GM21619 (cell line): ENCODE data around the gene RTN3.
"Not testable (repeated sequence)": the region's sequence is repeated elsewhere in the genome, so short reads cannot be mapped to it uniquely, and the experiment has no call there.

Experiments
- ATAC-seq: cut with Tn5 transposase; IDR thresholded peaks from one replicate; pipeline ENCODE4 v1.9.1; 2021; ENCODE audit not compliant: unreplicated experiment

Gene RTN3

DNA sequence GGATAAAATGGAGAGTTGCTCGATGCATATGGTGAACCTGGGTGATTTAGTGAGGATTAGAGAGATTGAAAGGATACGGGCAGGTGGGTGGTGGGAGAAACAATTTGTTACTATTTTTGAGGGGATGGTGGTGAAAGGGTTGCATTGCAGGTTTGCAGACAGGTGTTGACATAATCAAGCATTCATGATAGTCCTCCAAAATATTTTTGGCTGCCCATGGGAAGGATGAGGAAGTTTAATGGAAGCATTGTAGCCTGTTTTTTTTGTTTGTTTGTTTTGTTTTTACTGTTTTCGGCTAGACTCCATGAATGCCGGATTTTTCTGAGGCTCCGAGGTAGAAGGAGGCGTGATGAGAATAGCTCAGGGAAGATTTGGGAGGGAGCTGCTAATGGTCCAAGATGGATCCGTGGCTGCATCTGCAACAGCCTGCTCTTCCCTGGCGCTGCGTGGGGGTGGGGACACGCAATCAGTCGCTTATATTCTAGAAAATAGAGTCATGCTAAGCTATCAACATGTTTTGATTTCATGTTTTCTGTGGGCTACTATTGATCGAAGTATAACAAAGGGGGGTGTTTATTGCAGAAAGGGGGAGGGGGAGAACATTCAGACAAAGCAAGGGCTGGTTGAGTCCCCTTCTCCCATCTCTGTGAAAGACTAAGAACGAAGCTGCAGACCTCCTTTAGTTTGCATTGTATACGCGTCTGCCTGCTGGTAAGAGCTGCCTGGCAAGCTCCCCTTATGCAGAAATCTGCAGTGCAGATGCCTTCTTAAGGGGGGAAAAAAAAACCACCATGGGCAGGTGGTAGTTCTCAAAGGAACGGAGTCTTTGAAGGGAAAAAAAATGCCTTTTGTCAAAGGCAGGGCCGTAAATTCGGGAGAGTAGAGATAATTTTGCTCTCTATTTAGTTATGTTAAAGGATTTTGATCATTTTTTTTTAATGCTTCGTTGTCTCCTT is 1.0 kb downstream of the RTN3 start:
- peak; percentile 2 for ATAC-seq

DNA sequence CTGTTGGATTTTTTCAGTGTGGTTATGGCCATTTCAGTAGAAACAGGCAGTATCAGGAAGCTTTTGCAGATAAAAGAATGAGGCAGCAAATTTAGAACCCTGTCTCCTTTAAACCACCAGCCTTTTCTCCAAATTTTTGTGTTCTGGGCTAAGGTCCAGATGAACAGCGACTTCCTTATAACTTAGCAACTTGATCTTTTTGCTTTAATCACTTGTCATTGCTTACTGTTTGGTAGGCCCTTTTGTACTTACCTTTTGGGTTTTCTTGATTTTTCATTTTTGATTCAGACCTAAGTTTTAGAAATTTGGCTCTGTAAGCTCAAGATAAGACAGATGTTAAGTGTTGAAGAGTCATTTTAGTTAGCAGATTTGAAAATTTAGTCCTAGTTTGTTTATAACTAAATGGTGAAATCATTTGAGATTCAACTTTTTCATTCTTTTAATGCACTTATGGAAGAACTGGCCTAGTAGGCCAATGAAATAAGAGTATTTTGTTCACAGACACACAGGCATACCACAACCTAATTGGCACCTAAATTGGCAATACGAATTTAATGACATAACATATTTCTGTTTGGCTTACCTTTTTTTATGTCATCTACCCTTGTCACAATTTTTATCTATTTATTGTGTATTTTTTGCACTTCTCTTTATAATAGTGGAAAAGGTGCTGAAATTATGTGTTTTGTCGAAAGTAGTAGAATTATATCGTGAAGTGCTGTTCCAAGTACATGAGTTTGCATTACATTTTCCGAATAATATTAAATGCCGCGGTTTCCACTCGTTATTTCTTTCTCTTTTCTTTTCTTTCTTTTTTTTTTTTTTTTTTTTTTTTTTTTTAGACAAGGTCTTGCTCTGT is 2.1 kb downstream of the RTN3 start:
- no peak for ATAC-seq

DNA sequence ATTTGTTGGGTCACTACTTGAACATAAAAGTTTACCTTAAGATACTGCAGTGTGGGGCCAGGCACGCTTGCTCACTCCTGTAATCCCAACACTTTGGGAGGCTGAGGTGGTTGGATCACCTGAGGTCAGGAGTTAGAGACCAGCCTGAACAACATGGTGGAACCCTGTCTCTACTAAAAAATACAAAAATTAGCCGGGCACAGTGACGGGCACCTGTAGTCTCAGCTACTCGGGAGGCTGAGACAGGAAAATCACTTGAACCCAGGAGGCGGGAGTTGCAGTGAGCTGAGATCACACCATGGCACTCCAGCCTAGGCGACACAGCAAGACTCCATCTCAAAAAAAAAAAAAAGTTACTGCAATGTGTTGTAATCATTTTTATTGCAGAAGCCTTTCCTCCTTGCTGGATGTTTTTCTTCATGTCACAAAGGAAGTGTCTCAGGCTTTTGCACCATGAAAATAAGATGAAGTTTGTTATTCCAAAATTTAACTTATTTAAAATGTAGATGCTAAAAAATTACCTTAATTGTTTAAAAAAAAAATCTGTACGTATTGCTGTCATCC is 3.9 kb downstream of the RTN3 start:
- ATAC-seq: not testable (repeated sequence)

GRCh38 chr11:63686926-63687325 is 5.6 kb downstream of the RTN3 start:
- ATAC-seq: no peak

GRCh38 chr11:63687845-63688244 is 6.5 kb downstream of the RTN3 start:
- ATAC-seq: no peak

DNA sequence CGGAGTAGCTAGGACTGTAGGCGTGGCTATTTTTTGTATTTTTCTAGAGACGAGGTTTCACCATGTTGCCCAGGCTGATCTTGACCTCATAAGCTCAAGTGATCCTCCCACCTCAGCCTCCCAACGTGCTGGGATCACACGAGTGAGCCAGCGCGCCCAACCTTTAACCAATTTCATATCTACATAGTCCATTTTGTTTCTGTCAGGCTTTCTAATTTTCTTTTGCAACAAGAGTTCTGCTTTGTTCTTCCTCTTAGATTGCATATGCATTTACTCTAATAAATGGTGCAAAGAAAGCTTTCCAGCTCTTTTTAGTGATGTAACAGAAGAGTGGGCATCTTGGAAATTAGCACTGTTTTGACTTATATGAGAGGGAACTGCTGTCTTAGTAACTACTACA is 13.3 kb downstream of the RTN3 start:
- ATAC-seq: no peak

- ATAC-seq: no peak
Measured at GRCh38 chr11:63698976-63699733, 17.9 kb downstream of the RTN3 start.

DNA sequence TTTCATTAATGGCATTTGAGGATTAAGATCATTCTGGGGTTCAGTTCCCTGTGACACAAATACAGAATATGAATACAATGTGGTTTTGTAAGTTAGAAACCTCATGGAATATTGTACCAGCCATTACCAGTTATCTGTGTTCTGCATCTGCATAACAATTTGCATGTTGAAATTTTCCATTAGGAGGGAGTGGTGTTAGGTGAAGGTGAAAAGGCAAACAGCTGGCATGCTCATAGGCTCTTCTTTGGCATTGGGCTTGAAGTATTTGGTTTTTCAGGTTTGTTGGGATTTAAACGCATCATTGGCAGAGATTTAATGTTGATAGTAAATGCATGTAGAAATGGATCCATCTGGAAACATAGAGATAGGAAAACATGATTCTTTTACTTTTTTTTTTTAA is 18.6 kb downstream of the RTN3 start:
- ATAC-seq: no peak

DNA sequence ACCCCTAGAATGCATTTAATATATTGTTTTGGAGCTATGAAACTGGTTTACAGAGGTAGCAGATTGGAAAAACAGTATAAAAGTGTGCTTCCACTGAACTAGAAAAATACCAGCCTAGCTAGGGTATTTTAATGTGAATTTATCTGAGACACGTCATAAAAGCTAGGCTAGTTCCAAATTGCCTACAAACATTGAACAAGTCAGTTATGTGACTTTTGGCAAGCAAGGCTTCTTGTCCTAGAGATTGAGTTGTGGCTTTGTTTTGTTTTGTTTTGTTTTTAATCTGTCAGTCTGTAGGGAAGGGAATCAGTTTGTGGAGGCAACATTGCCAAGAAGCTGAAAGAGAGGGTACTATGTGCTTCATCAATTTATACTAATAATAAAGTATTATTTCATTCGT is 24.2 kb downstream of the RTN3 start:
- no peak for ATAC-seq

DNA sequence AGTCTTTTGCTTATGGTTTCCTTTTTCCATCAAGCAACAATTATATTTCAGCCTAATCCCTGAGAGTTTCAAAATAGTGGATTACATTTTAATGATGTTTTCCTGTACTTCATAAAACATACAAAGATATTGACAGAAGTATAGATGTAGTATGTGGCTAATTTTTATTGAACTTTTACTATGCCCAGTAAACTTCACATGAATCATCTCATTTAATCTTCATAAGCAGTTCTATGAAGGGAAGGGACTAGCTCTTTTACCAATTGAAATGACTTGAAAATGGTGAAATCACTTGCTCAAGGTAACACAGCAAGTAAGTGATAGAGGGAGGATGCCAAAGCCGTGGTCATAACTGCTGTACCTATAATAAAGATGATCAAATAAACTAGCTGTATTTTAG is 27.5 kb downstream of the RTN3 start:
- ATAC-seq: no peak

DNA sequence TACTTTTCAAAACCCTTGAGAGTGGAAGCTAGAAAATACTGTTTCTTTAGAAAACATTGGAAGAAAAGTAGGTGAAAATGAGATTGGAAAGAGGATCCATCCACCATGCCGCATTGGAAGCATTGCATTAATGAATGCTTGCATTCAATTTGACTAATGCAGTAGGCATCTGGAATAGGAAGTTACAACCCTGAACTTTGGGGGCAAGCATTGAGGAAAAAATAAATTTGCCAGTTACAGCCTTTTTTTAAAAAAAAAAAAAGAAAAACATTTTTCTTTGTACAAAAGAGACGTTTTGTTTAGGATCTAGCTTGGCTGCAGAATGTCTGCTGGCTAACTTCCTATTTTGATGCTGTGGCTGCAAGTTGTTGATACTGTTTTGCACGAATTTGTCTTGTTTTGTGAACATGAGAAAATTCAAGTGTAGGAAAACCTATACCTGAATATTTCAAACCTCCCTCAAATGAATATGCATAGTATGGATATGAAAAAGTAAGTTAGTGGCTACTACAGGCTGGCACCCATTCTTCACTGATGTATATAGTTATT is 28.1 kb downstream of the RTN3 start:
- no peak for ATAC-seq

DNA sequence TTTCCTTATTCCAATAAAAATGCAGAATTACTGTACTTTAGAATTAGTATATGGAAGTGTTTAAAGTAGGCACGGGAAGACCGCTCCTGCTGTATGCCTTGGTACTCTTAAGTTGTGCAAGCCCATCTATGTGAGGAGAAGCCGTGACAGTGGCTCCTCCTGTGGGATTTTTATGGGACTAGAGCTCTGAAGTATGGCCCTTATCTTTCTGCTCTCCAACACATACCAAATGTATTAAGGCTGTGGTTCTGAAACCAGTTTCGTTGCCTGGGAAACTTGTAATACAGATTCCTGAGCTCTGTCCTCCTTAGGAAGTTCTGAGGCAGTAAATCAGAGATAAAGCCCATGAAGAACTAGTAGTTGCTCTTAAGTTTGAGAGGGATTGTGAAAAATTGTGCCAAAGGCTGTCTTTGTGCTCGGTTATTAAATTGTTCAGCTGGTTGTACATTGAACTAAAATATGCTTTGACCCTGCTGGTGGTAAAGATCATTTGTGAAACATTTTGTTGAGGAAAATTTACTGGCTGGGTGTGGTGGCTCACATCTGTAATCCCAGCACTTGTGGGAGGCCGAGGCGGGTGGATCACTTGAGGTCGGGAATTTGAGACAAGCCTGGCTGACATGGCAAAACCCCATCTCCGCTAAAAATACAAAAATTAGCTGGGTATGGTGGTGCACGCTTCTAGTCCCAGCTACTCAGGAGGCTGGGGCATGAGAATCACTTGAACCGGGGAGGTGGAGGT is 29.3 kb downstream of the RTN3 start:
- ATAC-seq: no peak

DNA sequence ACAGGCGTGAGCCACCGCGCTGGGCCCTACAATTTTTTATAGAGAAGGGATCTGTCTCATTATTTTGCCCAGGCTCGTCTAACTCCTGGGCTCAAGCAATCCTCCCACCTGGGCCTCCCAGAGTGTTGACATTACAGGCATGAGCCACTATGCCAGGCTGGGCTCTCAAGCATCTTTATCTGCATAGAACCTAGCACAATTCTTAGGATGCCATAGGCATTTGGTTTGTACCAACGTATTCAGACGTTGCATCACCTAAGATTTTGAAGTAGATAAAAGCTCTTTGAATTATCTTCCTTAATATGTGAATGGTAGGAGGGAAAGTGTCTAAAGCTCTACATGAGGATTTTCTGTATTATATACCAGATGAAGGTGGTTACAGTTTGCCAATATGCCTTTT is 30.5 kb downstream of the RTN3 start:
- no peak for ATAC-seq

GRCh38 chr11:63713766-63714165 is 32.5 kb downstream of the RTN3 start:
- ATAC-seq: no peak

- no peak for ATAC-seq
Measured at GRCh38 chr11:63716046-63716445, 34.7 kb downstream of the RTN3 start.

DNA sequence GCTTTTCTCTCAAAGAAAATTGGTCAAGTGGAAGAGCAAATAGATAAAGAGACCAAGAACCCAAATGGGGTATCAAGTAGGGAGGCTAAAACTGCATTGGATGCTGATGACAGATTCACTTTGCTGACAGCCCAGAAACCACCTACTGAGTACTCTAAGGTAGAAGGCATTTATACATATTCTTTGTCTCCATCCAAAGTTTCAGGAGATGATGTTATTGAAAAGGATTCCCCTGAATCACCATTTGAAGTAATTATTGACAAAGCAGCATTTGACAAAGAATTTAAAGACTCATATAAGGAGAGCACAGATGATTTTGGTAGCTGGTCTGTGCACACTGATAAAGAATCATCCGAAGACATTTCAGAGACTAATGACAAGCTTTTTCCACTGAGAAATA is 37.7 kb downstream of the RTN3 start:
- ATAC-seq: no peak

GRCh38 chr11:63719987-63720386 is 38.7 kb downstream of the RTN3 start:
- ATAC-seq: no peak

DNA sequence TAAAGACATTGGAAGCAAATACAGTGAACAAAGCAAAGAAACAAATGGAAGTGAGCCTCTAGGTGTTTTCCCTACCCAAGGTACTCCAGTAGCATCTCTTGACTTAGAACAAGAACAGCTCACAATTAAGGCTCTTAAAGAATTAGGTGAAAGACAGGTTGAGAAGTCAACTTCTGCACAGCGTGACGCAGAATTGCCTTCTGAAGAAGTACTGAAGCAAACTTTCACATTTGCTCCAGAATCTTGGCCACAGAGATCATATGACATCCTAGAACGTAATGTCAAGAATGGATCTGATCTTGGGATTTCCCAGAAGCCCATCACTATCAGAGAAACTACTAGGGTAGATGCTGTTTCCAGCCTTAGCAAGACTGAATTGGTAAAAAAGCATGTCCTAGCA is 39.3 kb downstream of the RTN3 start:
- no peak for ATAC-seq

- no peak for ATAC-seq
Measured at GRCh38 chr11:63729326-63729725, 48.0 kb downstream of the RTN3 start.

DNA sequence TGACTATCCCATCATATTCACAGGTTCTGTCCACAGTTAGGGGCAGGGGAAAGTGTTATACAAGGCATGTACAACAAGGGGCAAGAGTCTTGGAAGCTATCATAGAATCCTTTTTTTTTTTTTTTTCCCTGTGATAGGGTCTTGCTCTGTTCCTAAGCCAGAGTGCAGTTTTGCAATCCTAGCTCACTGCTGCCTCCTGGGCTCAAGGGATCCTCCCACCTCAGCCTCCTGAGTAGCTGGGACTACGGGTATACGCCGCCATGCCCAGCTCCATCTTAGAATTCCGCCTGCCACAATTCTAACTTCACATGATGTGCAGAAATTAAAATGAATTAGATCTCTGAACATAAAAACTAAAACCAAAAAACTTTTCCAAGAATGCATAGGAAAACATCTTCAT is 55.6 kb downstream of the RTN3 start:
- ATAC-seq: no peak
